Measurements from ENCODE around the gene POGLUT2.

POGLUT2 gene

DNA sequence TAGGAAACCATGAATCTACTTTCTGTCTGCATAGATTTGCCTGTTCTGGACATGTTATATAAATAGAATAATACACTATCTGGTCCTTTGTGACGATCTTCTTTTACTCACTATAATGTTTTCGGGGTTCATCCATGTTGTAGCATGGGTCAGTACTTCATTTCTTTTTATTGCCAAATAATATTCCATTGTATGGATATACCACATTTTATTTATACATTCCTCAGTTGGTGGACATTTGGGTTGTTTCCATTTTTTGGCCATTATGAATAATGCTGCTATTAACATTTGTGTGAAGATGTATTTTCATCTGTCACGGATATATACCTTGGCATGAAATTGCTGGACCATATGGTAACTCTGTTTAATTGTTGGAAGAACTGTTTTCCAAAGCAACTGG, 6.9 kb upstream of the POGLUT2 start:
- TF ChIP-seq CTCF (conservative IDR thresholded peaks at IDR 0.05), result no peak

DNA sequence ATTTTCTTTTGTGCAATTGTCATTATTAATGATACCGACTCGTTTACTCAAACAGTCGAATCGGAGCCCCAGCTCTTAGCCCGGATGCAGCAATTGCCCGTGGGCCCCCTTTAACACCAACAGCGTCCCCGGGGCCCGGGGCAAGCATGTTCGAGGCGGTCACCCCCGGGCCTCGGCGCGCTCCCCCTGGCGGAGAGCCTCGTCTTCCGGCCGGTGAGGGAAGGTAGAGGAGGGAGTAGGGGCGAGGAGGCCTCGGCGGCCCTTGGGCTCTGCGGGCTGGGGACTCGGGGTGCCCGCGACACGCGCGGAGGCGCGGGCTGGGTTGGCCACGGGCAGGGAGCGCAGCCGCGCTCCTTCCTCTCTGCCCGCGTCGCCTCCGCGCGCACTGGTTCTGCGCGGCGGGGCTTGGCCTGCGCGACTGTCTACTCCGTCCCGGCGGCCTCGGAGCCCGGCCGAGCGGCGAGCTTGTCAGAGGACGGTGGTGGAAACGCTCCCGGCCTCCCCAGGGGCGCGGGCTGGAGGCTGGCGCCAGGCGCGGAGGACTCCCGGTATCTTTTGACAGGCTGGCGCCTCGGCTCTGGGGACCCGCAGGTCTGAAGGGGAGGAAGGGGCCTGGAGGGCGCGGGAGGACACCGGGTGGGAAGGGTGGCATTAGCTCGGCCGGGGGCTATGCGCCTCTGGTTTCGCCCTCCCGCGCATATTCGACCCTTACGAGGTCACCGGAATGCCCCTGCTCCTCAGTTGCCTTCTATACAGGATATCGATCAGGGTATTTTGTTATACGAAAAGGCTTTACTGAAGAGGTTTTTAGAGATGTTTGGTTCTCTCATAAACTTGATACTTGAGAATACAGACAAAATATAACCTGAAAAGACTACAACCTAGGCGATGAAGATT, 1.6 kb upstream of the POGLUT2 start:
- H3K27ac ChIP-seq, result peak overlapping the region; percentile 87
- peak; percentile 92 for TF ChIP-seq CTCF (conservative IDR thresholded peaks at IDR 0.05)

More for the DNA sequence above, 6.9 kb upstream of the POGLUT2 start:
- H3K27ac ChIP-seq, result no peak overlapping the region

DNA sequence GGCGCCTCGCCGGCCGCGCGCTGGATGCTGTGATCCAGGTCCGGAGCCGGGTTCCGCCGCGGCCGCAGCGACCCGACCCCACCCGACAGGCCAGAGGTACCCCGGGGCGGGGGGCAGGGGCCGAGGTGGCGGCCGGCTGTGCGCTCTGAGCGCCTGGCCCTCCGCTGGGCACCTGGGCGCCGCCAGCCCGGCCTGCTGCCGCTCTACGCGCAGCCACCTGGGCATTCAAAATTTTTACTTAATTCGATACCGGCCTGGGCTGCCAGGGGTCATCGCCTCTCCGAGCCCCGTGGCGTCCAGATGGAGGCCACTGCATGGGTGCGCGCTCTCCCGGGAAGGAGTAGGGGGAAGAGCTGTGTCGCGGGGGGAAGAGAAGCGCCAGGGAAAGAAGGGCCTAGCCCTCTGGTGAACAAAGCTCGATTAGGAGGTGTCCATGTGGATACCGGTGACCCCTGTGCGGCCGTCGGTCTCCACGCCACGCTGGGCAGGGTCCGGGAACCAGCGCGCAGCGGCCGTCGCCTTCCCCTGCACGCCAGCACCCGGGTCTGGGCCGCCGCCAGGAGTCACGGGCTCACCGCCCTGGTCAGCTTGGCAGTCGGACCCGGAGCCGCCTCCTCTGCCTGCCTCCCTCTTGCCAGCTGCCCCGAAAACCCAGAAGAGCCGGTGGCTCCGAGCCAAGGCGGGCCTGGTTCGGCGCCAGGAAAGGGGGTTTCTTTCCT, 809 bp upstream of the POGLUT2 start:
- H3K27ac ChIP-seq, result peak overlapping the region; percentile 87

DNA sequence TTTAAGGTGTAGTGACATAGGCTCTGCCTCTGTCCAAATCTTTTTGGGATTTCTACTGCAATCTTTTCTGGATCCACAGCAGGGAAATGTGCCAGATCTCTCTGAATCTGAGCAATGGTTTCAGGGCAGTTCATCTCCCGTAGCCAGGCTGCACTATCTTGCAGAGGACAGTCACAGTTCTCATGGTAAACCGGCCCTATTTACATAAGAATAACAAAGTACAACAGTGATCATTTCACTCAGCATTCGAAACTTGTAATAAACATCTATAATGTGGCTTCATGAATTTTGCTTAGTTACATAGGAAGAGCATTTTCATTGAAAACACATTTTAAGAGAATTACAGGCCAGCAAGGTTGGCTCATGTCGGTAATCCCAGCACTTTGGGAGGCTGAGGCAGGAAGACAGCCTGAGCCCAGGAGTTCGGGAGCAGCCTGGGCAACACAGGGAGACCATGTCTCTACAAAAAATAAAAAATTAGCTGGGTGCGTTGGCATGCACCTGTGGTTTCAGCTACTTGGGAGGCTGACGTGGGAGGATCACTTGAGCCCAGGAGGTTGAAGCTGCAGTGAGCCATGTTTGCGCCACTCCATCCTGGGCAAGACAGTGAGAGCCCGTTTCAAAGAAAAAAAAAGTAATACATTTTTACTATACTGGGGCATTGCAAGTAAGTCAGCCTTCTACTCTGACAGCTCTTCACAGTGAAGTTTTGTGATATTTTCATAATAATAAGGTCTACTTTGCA, 5.0 kb downstream of the POGLUT2 start:
- H3K27ac ChIP-seq, result no peak overlapping the region
- no peak for TF ChIP-seq CTCF (conservative IDR thresholded peaks at IDR 0.05)

More for the DNA sequence above, 809 bp upstream of the POGLUT2 start:
- no peak for TF ChIP-seq CTCF (conservative IDR thresholded peaks at IDR 0.05)

- TF ChIP-seq CTCF (conservative IDR thresholded peaks at IDR 0.05), result no peak
Measured at GRCh38 chr13:102792396-102792795, 6.4 kb downstream of the POGLUT2 start.

GRCh38 chr13:102788683-102789082, 10.1 kb downstream of the POGLUT2 start:
- TF ChIP-seq CTCF (conservative IDR thresholded peaks at IDR 0.05), result no peak
- no peak overlapping the region for H3K27ac ChIP-seq

More at GRCh38 chr13:102792396-102792795, 6.4 kb downstream of the POGLUT2 start:
- H3K27ac ChIP-seq, result no peak overlapping the region

- no peak for TF ChIP-seq CTCF (conservative IDR thresholded peaks at IDR 0.05)
- no peak overlapping the region for H3K27ac ChIP-seq
Measured at GRCh38 chr13:102784483-102784882, 14.3 kb downstream of the POGLUT2 start.

Data from VCaP (cell line).